Measurements from ENCODE around the gene ADGRV1. TPM values are rescaled to one million over a fixed set of nuclear protein-coding genes. Genes with fewer than 3 reads are reported as not detected.
A peak's percentile ranks its signal among the peaks of the same experiment; 100 is the strongest.
"Not testable (repeated sequence)": the region's sequence is repeated elsewhere in the genome, so short reads cannot be mapped to it uniquely, and the experiment has no call there.

Gene ADGRV1
- total RNA-seq, 1 donor from 2014 or later = 0.20 TPM

GRCh38 chr5:90740244-90740799 is 181.7 kb downstream of the ADGRV1 start:
- DNase-seq (ENCODE audit: low read depth, low spot score) = no peak

DNA sequence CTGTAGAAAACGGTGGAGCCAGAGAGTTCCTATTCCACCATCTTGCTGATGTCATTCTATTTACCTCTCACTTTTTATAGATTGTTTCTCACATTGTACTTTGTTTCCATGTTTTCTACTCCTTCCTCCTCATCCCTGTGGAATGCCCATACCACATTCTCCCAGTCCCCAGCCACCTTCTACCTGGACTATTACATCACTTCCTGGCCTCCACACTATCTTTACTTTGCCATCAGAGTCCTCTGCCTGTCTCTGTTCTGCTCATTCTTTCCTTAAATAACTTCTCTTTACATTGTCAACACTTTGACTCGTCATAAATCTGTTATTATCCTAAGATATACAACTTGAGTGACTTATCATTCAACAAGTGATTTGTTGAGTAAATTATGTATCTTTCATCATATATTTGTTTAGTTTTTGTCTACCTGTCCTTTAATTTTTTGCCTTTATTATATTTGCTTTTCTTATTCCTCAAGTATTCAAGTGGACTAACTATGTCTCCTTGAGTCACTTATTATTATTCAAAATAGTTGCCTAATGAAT is 182.5 kb downstream of the ADGRV1 start:
- DNase-seq (ENCODE audit: low read depth, low spot score) = no peak

DNA sequence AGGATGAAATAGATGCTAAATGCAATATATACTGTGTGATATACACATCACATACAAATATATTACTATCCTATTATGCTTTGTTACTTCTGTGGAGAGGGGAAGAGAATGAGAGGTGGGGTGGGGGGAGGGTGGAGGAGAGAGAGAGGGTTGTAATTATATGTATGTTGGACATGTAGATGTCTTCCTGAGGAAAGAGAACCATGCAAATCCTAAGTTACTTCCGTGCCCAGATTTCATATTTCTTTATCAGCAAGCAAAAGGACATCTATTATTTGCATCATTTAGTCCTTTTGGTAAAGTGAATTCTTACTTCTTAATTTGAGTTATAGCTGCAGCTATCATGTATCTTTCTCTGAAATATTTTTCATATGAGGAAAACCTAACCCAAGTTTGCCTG is 187.5 kb downstream of the ADGRV1 start:
- no peak for DNase-seq (ENCODE audit: low read depth, low spot score)

GRCh38 chr5:90747175-90747574 is 188.6 kb downstream of the ADGRV1 start:
- DNase-seq (ENCODE audit: low read depth, low spot score) = no peak

- no peak for DNase-seq (ENCODE audit: low read depth, low spot score)
Observed at GRCh38 chr5:90747693-90748092, 189.1 kb downstream of the ADGRV1 start.

DNA sequence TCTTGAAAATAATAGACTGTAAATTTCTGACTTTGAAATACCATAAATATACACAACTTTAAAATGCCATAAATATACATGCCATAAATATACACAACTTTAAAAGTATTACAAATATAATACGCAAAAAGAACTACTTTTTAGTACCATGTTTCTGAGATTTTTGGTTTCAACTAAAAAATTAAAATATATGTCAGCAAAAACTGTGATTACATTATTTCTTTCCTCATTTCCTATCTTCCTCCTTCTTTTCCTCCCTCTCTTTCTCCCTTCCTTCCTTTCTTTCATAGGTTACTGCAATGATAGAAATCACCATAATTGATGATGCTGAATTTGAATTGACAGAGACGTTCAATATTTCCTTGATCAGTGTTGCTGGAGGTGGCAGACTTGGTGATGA is 200.5 kb downstream of the ADGRV1 start:
- DNase-seq (ENCODE audit: low read depth, low spot score) = no peak

- DNase-seq (ENCODE audit: low read depth, low spot score) = no peak
Observed at GRCh38 chr5:90767710-90768109, 209.1 kb downstream of the ADGRV1 start.

DNA sequence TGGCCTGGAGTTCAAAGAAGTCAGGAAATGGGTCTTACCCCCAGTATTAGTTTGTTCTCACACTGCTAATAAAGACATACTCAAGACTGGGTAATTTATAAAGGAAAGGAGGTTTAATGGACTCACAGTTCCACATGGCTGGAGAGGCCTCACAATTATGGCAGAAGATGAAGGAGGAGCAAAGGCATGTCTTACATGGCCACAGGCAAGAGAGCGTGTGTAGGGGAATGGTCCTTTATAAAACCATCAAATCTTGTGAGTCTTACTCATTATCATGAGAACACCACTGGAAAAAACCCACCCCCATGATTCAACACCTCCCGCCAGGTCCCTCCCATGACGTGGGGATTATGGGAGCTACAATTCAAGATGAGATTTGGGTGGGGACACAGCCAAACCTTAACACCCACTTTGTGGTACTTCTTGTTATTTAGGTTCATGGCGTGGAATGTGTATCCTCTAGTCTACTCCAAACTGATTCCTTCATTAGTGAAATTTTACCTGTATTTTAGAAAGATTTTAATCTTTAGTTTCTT is 211.5 kb downstream of the ADGRV1 start:
- DNase-seq (ENCODE audit: low read depth, low spot score) = not testable (repeated sequence)

GRCh38 chr5:90777959-90778358 is 219.4 kb downstream of the ADGRV1 start:
- no peak for DNase-seq (ENCODE audit: low read depth, low spot score)

DNA sequence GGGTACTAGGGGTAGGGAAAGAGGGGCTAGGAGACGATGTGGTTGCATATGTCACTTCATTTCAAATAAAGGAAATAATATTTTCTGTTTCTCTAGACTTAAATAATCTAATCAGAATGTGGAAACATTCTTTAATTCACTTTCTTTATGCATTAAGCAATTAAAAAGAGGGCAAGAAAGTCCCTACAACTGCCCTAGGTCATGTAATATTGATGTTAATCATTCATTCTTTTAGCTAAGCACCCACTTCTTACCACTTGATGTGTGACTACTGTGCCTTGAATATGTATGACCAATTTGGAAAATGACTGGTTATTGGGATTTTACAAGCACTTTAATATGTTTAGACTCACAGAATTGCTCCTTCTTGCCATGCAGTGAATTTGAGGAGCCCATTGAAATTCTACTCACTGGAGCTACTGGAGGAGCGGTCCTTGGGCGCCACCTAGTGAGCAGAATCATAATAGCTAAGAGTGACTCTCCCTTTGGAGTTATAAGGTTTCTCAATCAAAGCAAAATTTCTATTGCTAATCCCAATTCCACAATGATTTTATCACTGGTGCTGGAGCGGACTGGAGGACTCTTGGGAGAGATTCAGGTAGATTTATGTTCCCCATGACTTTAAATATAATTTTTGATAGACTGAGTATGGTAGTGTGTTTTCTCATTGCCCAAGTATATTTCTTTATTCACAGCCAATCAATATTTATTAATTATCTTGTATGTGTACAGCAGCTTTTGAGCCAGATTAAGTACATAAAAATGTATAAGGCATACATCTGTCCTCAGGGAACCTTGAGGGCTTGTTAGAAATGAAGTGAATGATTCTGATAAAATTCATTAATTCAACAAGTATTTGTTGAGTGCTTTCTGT is 225.1 kb downstream of the ADGRV1 start:
- DNase-seq (ENCODE audit: low read depth, low spot score) = peak; percentile 19

- no peak for DNase-seq (ENCODE audit: low read depth, low spot score)
Observed at GRCh38 chr5:90786756-90787155, 228.2 kb downstream of the ADGRV1 start.

- DNase-seq (ENCODE audit: low read depth, low spot score) = no peak
Observed at GRCh38 chr5:90792725-90793124, 234.1 kb downstream of the ADGRV1 start.

- DNase-seq (ENCODE audit: low read depth, low spot score) = no peak
Observed at GRCh38 chr5:90793183-90793582, 234.6 kb downstream of the ADGRV1 start.

DNA sequence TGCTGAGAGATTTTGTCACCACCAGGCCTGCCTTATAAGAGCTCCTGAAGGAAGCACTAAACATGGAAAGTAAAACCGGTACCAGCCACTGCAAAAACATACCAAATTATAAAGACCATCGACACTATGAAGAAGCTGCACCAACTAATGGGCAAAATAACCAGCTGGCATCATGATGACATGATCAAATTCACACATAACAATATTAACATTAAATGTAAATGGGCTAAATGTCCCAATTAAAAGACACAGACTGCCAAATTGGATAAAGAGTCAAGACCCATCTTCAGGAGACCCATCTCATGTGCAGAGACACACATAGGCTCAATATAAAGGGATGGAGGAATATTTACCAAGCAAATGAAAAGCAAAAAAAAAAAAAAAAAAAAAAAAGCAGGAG is 238.3 kb downstream of the ADGRV1 start:
- not testable (repeated sequence) for DNase-seq (ENCODE audit: low read depth, low spot score)

DNA sequence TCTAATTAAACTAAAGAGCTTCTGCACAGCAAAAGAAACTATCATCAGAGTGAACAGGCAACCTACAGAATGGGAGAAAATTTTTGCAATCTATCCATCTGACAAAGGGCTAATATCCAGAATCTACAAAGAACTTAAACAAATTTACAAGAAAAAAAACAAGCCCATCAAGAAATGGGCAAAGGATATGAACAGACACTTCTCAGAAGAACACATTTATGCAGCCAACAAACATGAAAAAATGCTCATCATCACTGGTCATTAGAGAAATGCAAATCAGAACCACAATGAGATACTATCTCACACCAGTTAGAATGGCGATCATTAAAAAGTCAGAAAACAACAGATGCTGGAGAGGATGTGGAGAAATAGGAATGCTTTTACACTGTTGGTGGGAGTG is 241.5 kb downstream of the ADGRV1 start:
- DNase-seq (ENCODE audit: low read depth, low spot score) = not testable (repeated sequence)

DNA sequence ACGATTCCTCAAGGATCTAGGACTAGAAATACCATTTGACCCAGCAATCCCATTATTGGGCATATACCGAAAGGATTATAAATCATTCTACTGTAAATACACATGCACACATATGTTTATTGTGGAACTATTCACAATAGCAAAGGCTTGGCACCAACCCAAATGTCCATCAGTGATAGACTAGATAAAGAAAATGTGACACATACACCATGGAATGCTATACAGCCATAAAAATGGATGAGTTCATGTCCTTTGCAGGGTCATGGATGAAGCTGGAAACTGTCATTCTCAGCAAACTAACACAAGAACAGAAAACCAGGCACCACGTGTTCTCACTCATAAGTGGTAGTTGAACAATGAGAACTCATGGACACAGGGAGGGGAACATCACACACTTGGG is 241.9 kb downstream of the ADGRV1 start:
- DNase-seq (ENCODE audit: low read depth, low spot score) = not testable (repeated sequence)

DNA sequence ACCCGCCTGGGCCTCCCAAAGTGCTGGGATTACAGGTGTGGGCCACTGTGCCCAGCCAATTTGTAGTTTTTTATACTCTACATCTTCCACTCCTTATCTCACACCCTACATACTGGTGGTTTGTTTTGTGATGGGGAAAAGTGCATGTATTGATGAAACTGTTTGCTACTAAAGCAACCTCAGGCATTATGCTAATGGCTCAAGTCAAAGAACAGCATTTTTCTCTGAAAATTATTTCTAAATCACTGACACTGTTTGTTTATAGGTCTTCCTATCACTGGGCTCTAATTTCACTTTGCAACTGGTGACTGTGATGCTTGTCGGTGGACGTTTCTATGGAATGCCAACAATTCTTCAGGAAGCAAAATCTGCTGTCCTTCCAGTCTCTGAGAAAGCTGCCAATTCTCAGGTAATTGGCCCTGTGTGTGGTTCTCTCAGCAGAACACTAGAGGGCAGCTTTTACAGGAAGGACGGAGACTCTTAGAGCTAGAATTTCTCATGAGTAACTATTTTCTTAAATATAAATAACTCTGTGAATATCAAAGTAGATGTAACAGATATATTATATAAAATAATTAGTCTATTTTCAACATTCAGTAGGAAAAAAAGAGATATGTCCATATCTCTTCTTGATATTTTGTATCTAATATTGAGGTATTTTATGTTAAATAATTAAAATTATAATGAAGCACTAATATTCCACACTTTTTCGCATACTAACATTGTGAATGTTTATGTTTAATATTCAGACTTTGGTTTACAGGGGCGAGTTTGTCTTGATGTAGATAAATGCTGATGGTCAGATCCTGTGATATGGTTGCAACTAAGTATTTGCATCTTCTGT is 244.1 kb downstream of the ADGRV1 start:
- no peak for DNase-seq (ENCODE audit: low read depth, low spot score)

GRCh38 chr5:90803381-90803780 is 244.8 kb downstream of the ADGRV1 start:
- no peak for DNase-seq (ENCODE audit: low read depth, low spot score)

- DNase-seq (ENCODE audit: low read depth, low spot score) = no peak
Observed at GRCh38 chr5:90803876-90804275, 245.3 kb downstream of the ADGRV1 start.

DNA sequence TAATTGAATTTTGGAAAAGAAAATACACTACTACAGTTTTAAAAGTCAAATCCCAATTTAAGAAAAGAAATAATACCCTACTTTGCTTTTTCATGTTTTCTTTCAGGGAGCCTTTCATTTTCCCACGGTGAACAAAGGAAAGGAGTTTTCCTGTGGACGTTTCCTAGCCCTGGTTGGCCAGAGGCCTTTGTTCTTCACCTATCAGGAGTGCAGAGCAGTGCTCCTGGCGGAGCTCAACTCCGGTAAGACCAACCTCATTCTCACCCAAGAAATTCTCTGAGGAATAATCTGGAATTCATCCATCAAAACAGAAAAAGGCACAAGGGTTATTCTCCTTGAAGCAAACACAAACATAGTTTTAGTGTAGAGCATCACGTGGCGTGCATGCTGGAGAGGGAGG is 248.9 kb downstream of the ADGRV1 start:
- no peak for DNase-seq (ENCODE audit: low read depth, low spot score)

DNA sequence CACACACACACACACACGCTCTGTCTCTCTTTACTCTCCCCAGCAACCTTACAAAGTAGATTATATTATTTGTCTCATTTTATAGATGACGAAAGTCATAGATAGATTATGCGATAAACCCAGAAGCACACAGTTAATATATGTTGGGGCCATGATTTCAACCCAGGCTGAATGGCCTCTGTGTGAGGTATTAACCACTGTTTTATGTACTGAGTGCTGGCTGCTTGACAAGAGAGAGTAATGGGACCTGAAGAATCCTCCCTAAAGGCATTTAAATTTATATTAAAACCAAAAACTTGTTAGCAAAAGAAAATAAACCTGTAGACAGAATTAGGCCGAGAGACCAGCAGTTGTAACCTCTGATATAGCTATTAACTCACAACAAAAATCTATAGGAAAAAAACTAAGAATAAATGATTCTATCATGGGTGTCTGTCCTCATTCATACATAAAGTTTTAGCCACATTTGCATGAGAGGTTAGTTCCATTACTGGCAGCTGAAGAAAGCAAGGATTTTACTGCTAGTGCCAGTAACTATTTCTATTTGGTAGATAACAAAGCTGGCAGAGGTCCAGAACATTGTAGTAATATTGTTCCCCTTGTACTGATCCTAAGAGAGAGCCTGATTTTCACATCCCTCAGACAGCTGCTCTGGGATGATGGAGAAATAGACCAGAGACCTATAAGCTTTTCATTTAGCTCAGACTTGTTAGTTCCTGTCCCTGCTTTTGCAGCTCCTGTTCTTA is 250.9 kb downstream of the ADGRV1 start:
- DNase-seq (ENCODE audit: low read depth, low spot score) = no peak

Data from pulmonary artery endothelial cell (primary cell).